SHP77 treated with DMSO at 0.1 percent for 48 hours (cell line): ENCODE data around the gene TIGD2.
A peak's percentile ranks its signal among the peaks of the same experiment; 100 is the strongest.

Experiments
- DNase-seq: peaks from one replicate; lab custom pipeline; 2025; lab: John Stamatoyannopoulos, UW

The TIGD2 gene

DNA sequence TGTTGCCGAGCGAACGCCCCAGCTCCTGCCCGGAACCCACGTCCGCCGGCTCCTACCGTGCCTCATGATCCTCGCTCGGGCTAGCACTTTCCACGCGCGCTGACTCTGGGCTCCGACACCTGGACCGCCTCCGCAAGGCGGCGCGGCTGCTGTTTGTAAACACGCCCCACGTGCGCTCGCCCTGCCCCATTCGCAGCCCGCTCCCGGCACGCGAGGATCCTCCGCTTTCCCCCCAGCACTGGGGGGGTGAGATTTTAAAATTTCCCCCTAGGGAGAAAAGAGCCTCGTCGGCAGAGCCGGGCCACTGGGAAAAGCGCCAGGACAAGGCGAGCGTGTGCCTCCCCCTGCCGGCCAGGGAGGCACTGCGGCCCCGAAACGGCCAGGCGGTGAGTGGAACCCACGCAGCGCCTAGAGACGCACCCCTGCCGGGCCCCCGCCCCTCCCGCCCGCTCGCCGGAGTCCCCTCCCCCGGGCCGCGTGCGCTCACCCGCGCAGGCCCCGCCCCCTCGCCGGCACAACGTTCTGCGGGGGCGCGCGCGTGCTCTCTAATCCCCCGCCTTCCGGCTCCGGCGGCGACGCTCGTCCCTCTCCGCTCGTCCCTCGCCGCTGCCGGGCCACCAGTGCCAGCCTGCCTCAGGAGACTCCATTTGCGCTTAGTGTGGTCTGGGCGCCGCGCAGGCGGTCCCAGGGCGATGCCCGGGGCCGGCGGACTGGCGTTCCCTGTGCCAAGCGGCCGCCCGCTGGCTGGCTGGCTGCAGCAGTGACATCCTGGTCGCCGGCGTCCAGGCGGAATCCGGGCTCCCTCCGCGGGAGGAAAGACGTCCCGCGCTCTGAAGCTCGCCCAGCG, at the start of gene TIGD2:
Gene TIGD2 (plus strand): TSS at position 548 of the 847 bp plus-strand sequence. CDS start 1,442 bp downstream, outside the sequence.
- peak; percentile 45 for DNase-seq

GRCh38 chr4:89064848-89065247, 46.5 kb upstream of the TIGD2 start:
- no peak for DNase-seq

DNA sequence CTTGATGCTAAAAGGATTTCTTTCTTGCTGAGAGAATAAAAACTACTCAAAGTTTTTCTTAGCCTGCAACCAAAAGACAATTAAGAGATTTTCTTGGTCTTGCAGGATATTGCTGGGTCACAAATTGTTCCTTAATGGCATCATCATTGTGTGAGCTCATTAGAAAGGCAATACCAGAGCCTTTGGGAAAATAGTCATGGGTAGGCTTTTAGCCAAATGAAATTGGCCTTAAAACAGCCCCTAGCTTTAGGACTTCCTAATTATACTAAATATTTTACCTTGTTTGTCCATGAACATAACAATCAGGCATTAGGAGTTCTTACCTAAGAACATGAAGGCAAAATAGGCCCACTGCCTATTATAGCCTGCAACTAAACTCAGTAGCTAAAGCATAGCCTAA, 43.9 kb upstream of the TIGD2 start:
- no peak for DNase-seq

DNA sequence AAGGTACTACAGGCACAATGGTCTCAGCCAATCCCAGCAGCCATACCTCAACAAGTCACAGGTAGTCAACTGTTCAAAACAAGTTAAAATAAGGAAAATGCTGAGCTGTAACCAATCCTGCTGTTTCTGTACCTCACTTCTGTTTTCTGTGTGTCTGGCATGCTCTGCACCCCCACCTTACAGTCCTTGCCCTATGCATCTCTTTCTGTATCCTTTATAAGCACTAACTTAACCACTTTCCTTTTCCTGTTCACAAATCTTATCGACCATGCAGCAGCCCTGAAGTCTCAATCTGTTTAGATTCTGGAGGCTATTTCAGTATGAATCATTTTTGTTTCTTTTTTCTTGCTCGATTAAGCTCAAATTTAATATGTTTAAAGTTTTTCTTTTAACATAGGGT, 41.9 kb upstream of the TIGD2 start:
- DNase-seq: no peak

GRCh38 chr4:89070041-89070440, 41.3 kb upstream of the TIGD2 start:
- DNase-seq: no peak

DNA sequence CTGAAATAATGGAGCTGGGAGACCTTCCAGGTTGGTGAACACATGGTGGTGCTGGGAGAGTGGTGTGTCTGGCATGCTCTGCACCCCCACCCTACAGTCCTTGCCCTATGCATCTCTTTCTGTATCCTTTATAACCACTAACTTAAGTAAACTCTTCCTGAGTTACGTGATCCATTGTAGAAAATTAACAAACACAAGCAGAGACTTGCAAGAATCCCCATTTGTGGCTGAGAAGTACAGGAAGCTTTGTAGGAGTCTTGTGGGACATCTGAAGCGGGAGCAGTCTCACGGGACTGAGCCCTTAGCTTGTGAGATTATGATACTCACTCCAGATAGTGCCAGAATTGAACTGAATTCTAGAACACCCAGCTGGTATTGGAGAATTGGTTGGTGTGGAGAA, 40.0 kb upstream of the TIGD2 start:
- DNase-seq: no peak

GRCh38 chr4:89072921-89073320, 38.4 kb upstream of the TIGD2 start:
- peak; percentile 4 for DNase-seq

- DNase-seq: no peak
Observed at GRCh38 chr4:89077761-89078160, 33.6 kb upstream of the TIGD2 start.

DNA sequence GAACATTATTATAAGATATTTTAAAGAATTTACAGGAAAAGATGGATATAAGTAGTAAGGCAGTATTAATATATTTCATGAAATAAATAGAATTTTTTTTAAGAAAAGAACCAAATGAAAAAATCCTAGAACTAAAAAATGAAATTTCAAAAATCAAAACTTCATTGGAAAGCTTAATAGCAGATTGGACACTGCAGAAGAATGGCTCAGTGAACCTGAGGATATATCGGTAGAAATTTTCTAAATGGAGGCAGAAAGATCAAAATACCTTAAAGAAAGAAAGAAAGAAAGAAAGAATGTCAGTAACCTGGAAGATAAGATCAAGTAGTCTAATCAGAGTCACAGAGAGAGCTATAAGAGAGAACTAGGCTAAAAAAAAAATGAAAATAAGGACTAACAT, 33.0 kb upstream of the TIGD2 start:
- DNase-seq: no peak

- no peak for DNase-seq
Observed at GRCh38 chr4:89099034-89099433, 12.3 kb upstream of the TIGD2 start.

- DNase-seq: no peak
Observed at GRCh38 chr4:89099471-89099870, 11.9 kb upstream of the TIGD2 start.

GRCh38 chr4:89100853-89101252, 10.5 kb upstream of the TIGD2 start:
- DNase-seq: no peak

GRCh38 chr4:89101256-89102161, 9.8 kb upstream of the TIGD2 start:
- no peak for DNase-seq

- no peak for DNase-seq
Observed at GRCh38 chr4:89105726-89106125, 5.6 kb upstream of the TIGD2 start.

DNA sequence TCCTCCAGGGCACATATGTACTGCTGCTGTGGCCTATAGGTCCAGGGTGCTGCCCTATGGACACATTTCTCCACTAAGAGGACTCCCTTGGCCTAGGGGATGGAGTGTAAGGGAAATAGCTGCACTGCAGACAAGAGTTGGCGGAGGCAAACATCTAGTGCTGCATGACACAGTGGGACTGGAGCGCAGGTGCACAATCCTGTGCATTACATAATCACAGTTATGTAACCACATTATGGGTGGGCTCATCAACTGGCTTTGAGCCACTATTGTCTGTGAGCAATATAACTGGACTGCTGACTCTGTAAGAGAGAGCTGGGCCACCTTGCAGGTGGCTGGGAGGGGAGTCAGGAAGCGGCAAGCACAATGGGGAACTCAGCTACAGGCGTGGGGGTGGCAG, 3.2 kb upstream of the TIGD2 start:
- DNase-seq: no peak

DNA sequence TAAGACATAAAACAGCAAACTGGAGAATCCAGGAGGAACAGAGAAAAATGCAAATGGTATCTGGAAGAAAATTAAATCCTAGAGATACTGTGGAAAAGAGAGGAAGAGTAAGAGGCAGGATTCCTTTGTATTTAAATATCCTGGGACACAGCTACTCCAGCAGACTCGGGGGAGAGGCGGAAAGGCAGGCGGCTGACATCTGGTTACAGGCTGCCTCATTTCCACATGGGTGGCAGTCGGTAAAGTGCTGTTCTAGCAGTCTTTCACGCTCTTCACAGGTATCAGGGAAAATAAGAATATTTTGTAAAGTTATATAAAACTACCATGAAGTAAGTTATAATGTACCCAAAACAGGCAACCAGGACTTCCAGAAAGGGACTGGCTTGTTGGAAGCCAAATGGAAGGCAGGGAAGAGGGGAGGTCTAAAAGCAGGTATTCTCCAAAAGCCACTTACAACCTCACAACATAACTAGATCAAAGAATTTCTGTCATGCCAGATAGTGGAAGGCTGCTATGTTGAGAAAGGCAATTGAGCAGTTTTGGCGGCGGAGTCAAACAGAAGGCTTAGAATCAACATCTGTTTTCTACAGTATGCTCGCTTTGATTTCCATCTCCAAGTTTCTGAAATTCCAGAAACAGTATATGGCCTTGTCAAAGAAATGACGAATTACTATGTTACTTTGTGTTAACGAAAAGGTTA, 1.3 kb upstream of the TIGD2 start:
- no peak for DNase-seq

GRCh38 chr4:89110541-89110985, 770 bp upstream of the TIGD2 start:
- no peak for DNase-seq

DNA sequence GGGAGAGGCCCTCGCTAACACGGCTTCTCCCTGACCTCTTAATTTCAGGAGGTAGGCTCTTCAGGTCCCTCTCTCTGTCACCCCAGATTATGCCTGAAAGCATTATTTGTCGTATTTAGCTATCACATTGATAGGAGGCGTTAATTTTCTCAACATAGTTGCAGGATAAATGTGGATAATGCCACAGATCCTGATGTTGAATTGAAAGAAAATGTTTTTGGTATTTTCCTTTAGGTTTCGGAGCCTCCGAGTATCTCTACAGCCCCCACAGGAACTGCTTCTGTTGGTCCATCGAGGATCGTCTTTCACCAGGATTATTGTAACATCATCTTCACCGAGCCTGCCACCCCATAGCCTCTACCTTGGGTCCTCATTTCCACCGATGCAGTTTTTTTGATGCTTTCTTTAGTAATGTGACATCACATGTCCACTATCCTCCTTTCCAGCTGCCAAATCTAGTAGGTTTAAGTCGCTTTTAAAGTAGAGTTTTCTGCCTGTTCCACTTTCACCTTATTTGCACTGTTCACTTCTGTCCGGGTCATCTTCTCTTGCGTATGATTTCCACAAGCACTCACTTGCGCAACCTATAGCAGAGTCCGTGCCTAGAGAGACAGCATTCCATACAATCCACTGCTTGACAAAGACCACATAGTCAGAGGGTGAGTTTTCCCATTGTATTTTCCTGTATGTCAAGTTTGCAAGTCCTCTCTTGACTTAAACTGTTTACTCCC, 665 bp downstream of the TIGD2 start:
- no peak for DNase-seq

DNA sequence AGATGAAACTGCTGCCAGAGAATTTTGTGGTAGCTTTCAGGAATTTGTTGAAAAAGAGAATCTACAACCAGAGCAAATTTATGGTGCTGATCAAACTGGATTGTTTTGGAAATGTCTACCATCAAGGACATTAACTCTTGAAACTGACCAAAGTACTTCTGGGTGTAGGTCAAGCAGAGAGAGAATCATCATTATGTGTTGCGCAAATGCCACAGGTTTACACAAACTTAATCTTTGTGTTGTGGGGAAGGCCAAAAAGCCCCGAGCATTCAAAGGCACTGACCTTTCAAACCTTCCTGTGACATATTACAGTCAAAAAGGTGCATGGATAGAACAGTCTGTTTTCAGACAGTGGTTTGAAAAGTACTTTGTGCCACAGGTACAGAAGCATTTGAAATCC, 2.1 kb downstream of the TIGD2 start:
- DNase-seq: no peak

DNA sequence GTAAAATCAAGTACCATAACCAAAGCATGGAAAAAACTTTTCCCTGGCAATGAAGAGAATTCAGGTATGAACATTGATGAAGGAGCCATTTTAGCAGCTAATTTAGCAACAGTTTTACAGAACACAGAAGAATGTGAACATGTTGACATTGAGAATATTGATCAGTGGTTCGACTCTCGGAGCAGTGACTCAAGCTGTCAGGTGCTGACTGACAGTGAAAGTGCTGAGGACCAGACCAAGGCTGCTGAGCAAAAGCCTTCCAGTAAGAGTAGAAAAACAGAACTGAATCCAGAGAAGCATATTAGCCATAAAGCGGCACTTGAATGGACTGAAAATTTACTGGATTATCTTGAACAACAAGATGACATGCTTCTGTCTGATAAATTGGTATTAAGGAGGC, 2.8 kb downstream of the TIGD2 start:
- no peak for DNase-seq

DNA sequence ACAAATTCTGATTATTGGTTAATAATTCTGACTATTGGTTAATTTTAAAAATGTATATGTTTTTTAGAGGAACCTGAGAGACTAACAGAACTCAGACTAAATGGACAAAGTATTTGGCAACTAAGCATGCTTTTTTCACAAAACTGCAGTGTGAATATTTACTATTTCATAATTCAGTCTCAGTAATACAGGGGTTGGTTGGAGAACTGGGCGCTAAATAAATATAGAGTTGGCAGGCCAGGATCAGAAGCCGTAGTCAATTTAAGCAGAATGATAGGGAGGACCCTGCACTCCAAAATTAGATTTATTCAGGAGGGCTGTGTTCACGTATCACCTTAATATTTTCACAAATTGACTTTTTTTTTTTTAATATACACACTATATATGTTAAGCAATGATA, 5.8 kb downstream of the TIGD2 start:
- no peak for DNase-seq

DNA sequence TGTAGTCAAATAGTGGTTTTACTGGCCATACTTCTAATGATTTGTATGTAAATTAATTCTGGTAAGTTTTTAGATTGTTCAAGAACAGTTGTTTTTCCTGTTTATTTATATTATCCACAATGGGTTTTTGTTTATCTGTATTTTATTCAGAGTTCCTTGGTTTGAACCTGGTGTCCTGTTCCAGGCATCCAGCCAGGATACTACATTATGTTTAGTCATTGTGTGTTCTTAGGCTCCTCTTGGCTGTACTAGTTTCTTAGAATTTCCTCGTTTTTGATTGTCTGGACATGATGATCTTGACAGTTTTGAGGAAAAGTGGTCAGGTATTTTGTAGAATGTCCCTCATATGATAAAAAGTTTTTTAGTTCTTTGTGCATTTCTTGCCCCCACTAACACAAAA, 7.8 kb downstream of the TIGD2 start:
- DNase-seq: no peak
